GM12892 (cell line): ENCODE data around the gene ERO1A. TPM values are rescaled to one million over a fixed set of nuclear protein-coding genes. Genes with fewer than 3 reads are reported as not detected.
"Not testable (repeated sequence)": the region's sequence is repeated elsewhere in the genome, so short reads cannot be mapped to it uniquely, and the experiment has no call there.

Experiments
- DNase-seq: peaks from one replicate; pipeline ENCODE4 v3.0.0; 2011; ENCODE audit not compliant: insufficient read length
- FAIRE-seq: peaks from 2 replicates; lab custom pipeline; 2011; peaks lifted over from hg19 to GRCh38; lab: Jason Lieb, UNC
- POLR2A ChIP-seq: IDR thresholded peaks from 2 replicates; pipeline ENCODE4 v1.6.1; 2011; ENCODE audit warnings: low read depth, low read length, control low read depth
- POLR2AphosphoS5 ChIP-seq: IDR thresholded peaks from 2 replicates; pipeline ENCODE4 v1.6.1; 2011; ENCODE audit warnings: low read depth, low read length, control low read depth
- TAF1 ChIP-seq: IDR thresholded peaks from 2 replicates; pipeline ENCODE4 v1.6.1; 2011; ENCODE audit warnings: low read depth, mild to moderate bottlenecking, control low read depth, low read length, borderline replicate concordance
- polyA plus RNA-seq: library from polyadenylated mRNA; unstranded; fragments of >200 nt; gene quantifications from one replicate; pipeline ENCODE4 v1.2.1, GENCODE V29; 2012; ENCODE audit warnings: missing spikeins, inconsistent platforms; ENCODE audit not compliant: missing spikeins

ERO1A gene
- 61.2 TPM for polyA plus RNA-seq

- peak; percentile 62 for FAIRE-seq
- TF ChIP-seq POLR2AphosphoS5: no peak
- TF ChIP-seq POLR2A: peak; percentile 73; the same call in 1 of the 2 replicates
- DNase-seq: peak; percentile 50
Measured at GRCh38 chr14:52695481-52696091, at the start of gene ERO1A. ERO1A (minus strand) TSS chr14:52695558; CDS start chr14:52695481, 77 bp downstream.

GRCh38 chr14:52741865-52742264 is 46.5 kb upstream of the ERO1A start:
- DNase-seq: no peak
- FAIRE-seq: peak; percentile 82
- no peak for TF ChIP-seq POLR2A
- no peak for TF ChIP-seq POLR2AphosphoS5
- no peak for TF ChIP-seq TAF1

GRCh38 chr14:52740751-52741150 is 45.4 kb upstream of the ERO1A start:
- FAIRE-seq: no peak
- no peak for TF ChIP-seq POLR2AphosphoS5
- TF ChIP-seq TAF1: no peak
- TF ChIP-seq POLR2A: no peak
- no peak for DNase-seq

- DNase-seq (no peak), FAIRE-seq (no peak)
- TF ChIP-seq TAF1: no peak
- TF ChIP-seq POLR2AphosphoS5: no peak
- no peak for TF ChIP-seq POLR2A
Measured at GRCh38 chr14:52738409-52738808, 43.1 kb upstream of the ERO1A start.

GRCh38 chr14:52735921-52736489 is 40.6 kb upstream of the ERO1A start:
- no peak for DNase-seq
- FAIRE-seq: no peak

GRCh38 chr14:52733824-52734223 is 38.5 kb upstream of the ERO1A start:
- DNase-seq: no peak
- FAIRE-seq: peak; percentile 21
- TF ChIP-seq POLR2A (no peak), TAF1 (no peak), POLR2AphosphoS5 (no peak)

More at GRCh38 chr14:52735921-52736489, 40.6 kb upstream of the ERO1A start:
- TF ChIP-seq POLR2AphosphoS5 (no peak), TAF1 (no peak), POLR2A (no peak)

GRCh38 chr14:52730709-52731111 is 35.4 kb upstream of the ERO1A start:
- DNase-seq (no peak), FAIRE-seq (no peak)
- no peak for TF ChIP-seq POLR2AphosphoS5
- TF ChIP-seq TAF1: no peak
- no peak for TF ChIP-seq POLR2A

- FAIRE-seq (peak; percentile 97), DNase-seq (peak; percentile 70)
- TF ChIP-seq POLR2AphosphoS5 (peak; percentile 93), TAF1 (peak; percentile 58), POLR2A (peak; percentile 95)
Measured at GRCh38 chr14:52729925-52730708, 34.8 kb upstream of the ERO1A start, which contains the start of gene STYX. STYX (plus strand) TSS chr14:52730166; CDS start chr14:52730475, 309 bp downstream.

- DNase-seq: no peak
- TF ChIP-seq POLR2A (no peak), TAF1 (no peak), POLR2AphosphoS5 (no peak)
- FAIRE-seq: no peak
Measured at GRCh38 chr14:52729585-52729924, 34.2 kb upstream of the ERO1A start.

- not testable (repeated sequence) for FAIRE-seq, DNase-seq
Measured at GRCh38 chr14:52729035-52729434, 33.7 kb upstream of the ERO1A start.

- DNase-seq, FAIRE-seq: not testable (repeated sequence)
Measured at GRCh38 chr14:52727509-52727908, 32.2 kb upstream of the ERO1A start.

- no peak for FAIRE-seq
Measured at GRCh38 chr14:52724360-52724644, 28.9 kb upstream of the ERO1A start.

More at GRCh38 chr14:52724360-52724644, 28.9 kb upstream of the ERO1A start:
- DNase-seq: no peak
- no peak for TF ChIP-seq TAF1
- TF ChIP-seq POLR2A: no peak
- no peak for TF ChIP-seq POLR2AphosphoS5
